Nephron progenitor cell (in vitro differentiated cells): Measurements from ENCODE around the gene RAB27B.

Source experiments
- DNase-seq: peaks from one replicate; pipeline ENCODE4 v3.0.0; 2021
- H3K27ac Mint-ChIP-seq: 2 replicates; pipeline ENCODE4 v1.8.0; 2021; ENCODE audit warnings: mild to moderate bottlenecking, moderate library complexity, mixed read lengths
- H3K27me3 Mint-ChIP-seq: 2 replicates; pipeline ENCODE4 v1.8.0; 2021; ENCODE audit warnings: mild to moderate bottlenecking, low read depth, mixed read lengths; ENCODE audit not compliant: poor library complexity
- H3K36me3 Mint-ChIP-seq: 2 replicates; pipeline ENCODE4 v1.8.0; 2021; ENCODE audit warnings: low read depth, mixed read lengths
- H3K4me1 Mint-ChIP-seq: 2 replicates; pipeline ENCODE4 v1.8.0; 2021; ENCODE audit warnings: mixed read lengths
- H3K4me3 Mint-ChIP-seq: 2 replicates; pipeline ENCODE4 v1.8.0; 2021; ENCODE audit warnings: mild to moderate bottlenecking, moderate library complexity, mixed read lengths
- H3K9me3 Mint-ChIP-seq: 2 replicates; pipeline ENCODE4 v1.8.0; 2021; ENCODE audit warnings: mild to moderate bottlenecking, moderate library complexity, mixed read lengths
- CTCF ChIP-seq: fragments of 200-600 bp; sonication (generic); IDR thresholded peaks from 2 replicates; pipeline ENCODE4 v1.5.0; 2021; ENCODE audit warnings: antibody characterized with exemption

RAB27B gene

GRCh38 chr18:54857499-54857898, 29.2 kb downstream of the RAB27B start:
- Mint-ChIP-seq H3K9me3 (no peaks in the 10 kb centered on the region), H3K4me3 (no peak overlapping the region)

GRCh38 chr18:54859667-54860421, 31.6 kb downstream of the RAB27B start:
- Mint-ChIP-seq H3K4me3 (no peak overlapping the region), H3K4me1 (no peaks in the 10 kb centered on the region), H3K27me3 (no peaks in the 10 kb centered on the region), H3K36me3 (no peaks in the 10 kb centered on the region), H3K9me3 (no peaks in the 10 kb centered on the region), H3K27ac (no peak overlapping the region)
- no peak for DNase-seq
- no peak for TF ChIP-seq CTCF

More at GRCh38 chr18:54857499-54857898, 29.2 kb downstream of the RAB27B start:
- no peak for TF ChIP-seq CTCF
- DNase-seq, result no peak
- no peak overlapping the region for H3K27ac Mint-ChIP-seq
- H3K4me1 Mint-ChIP-seq, result no peaks in the 10 kb centered on the region
- H3K36me3 Mint-ChIP-seq, result no peaks in the 10 kb centered on the region
- peaks cover 4% of the 10 kb centered on the region for H3K27me3 Mint-ChIP-seq

- no peak overlapping the region for H3K4me3 Mint-ChIP-seq
- H3K4me1 Mint-ChIP-seq, result no peaks in the 10 kb centered on the region
- no peaks in the 10 kb centered on the region for H3K27me3 Mint-ChIP-seq
- TF ChIP-seq CTCF, result no peak
- H3K27ac Mint-ChIP-seq, result no peak overlapping the region
- no peak for DNase-seq
- H3K36me3 Mint-ChIP-seq, result no peaks in the 10 kb centered on the region
- H3K9me3 Mint-ChIP-seq, result no peaks in the 10 kb centered on the region
These were observed 32.7 kb downstream of the RAB27B start for GRCh38 chr18:54860941-54861340.

GRCh38 chr18:54867131-54867530, 38.9 kb downstream of the RAB27B start:
- H3K9me3 Mint-ChIP-seq, result peaks cover 4% of the 10 kb centered on the region
- H3K27me3 Mint-ChIP-seq, result no peaks in the 10 kb centered on the region
- H3K36me3 Mint-ChIP-seq, result no peaks in the 10 kb centered on the region
- TF ChIP-seq CTCF, result no peak
- DNase-seq, result no peak
- H3K27ac Mint-ChIP-seq, result no peak overlapping the region
- H3K4me3 Mint-ChIP-seq, result no peak overlapping the region
- no peaks in the 10 kb centered on the region for H3K4me1 Mint-ChIP-seq

- TF ChIP-seq CTCF, result no peak
- DNase-seq, result no peak
- no peak overlapping the region for H3K27ac Mint-ChIP-seq
- no peaks in the 10 kb centered on the region for H3K36me3 Mint-ChIP-seq
- no peak overlapping the region for H3K4me3 Mint-ChIP-seq
- peaks cover 4% of the 10 kb centered on the region for H3K9me3 Mint-ChIP-seq
- H3K4me1 Mint-ChIP-seq, result no peaks in the 10 kb centered on the region
- H3K27me3 Mint-ChIP-seq, result peaks cover 3% of the 10 kb centered on the region
These were observed 43.0 kb downstream of the RAB27B start for GRCh38 chr18:54871231-54871630.

- H3K9me3 Mint-ChIP-seq, result no peaks in the 10 kb centered on the region
- H3K4me1 Mint-ChIP-seq, result no peaks in the 10 kb centered on the region
- no peaks in the 10 kb centered on the region for H3K36me3 Mint-ChIP-seq
- H3K27ac Mint-ChIP-seq, result no peak overlapping the region
- DNase-seq, result no peak
- H3K4me3 Mint-ChIP-seq, result no peak overlapping the region
- TF ChIP-seq CTCF, result no peak
- H3K27me3 Mint-ChIP-seq, result peaks cover 3% of the 10 kb centered on the region
These were observed 44.4 kb downstream of the RAB27B start for GRCh38 chr18:54872681-54873080.
